ENCODE results near the gene MAP3K6.

MAP3K6 gene

DNA sequence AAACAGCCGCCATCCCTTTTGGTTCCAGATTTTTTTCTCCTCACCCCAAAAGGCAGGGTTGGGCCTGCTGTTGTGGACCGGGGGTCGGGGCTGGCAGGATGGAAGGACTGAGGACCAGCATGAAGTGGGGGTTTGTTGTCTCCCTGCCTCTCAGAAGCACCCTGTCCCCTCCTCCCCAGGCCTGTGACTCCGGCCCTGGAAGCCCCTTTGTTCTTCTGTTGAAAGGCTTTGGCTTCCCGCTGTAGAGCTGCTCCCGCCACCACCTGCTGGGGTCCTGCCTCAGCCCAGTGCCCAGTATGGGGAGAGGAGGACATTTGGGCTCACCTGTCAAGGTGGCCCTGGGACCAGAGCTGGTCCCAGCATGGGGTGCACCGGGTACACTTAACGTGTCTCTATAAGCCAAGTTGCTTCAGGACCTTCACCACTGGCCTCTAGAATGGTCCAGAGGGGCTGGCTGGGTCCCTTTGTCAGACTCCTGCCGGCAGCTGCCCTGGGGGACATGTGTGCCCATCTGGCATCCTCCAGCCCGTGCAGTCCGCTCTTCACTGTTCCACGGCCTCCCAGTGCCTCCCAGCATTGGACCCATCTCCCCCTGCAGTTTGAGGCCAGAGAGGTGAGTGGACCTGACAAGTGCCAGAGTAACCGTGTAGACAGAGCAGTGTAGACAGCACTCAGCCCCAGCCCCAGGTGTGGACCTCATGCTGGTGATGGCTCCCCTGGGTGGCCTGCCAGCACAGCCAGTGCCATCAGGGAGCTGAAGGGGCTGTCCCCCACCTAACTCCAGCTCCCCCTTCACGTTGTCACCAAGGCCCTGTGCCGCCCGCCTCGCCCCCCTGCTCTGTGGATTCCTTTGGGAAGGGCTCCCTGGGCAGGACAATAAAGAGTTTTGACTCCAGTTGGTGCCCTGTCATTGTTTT is 31.0 kb downstream of the MAP3K6 start:
- no peak for DNase-seq (ENCODE audit: low spot score)

DNA sequence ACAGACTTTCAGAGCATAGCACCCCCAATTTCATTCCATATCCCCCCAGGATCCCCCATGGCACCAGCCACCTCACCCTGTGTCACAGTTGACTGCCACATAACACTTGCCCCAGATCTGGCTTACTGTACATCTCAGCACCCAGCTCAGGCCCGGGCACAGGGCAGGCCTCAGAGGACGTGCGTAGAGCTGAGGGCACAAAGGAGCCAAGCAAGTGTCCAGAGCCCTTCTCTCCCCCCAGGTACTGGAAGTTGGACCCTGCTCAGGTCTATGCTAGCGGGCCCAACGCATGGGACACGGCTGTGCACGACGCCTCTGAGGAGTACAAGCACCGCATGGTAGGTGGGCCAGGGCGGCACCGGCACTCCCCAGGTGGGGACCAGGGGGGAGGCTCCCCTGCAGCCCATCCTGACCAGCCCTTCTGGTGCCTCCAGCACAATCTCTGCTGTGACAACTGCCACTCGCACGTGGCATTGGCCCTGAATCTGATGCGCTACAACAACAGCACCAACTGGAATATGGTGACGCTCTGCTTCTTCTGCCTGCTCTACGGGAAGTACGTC is 33.0 kb downstream of the MAP3K6 start:
- no peak for DNase-seq (ENCODE audit: low spot score)

DNA sequence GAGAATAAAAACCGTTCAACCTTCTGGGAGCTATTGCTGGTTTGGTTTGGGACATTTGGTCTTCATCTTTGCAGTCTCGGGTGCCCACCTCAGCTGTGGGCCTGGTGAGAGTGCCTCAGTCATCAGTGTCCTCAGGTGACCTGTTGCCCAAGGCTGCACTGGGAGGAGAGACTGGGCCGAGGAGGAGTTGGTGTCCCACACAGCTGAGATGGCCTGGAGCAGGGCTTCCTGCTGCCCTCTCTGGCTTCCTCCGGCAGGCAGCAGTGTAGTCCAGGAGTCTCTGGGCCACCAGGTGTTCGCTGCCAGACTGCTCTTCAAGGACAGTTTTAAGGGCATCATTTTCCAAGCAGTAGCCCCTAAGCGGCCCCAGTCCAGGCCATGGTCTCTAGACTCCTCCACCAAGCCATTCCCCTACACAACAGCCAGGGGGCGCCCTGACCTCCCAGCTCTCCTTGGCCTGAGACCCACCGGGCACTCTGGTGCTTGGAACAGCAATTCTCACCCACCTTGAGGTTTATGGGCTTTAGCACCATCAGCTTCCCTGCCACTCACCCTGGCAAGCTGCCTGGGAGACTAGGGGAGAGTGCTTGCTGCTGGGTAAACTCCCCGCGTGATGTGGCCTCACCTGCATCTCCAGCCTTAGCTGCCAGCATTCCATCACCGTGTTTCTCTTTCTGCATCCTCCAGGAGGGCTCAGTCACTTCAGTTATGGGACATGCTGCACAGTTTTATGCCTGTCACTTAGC is 34.1 kb downstream of the MAP3K6 start:
- DNase-seq (ENCODE audit: low spot score), result no peak

DNA sequence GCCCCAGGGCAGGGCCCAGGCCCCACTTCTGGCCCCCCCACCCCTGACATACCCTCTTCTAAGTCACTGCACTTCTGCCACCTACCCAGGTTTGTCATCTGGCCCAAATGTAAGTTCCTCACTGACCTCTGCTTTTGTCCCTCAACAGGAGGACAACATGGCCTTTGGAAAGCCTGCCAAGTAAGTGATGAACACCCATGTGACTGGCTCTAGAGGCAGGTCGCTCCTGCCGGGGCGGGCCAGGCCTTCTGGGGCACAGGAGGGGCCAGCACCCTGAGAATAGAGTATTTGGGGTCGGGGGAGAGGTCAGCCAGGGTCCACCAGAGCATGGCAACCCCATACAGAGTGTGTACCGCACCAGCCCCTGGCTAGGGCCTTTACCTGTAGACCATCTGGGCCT is 34.8 kb downstream of the MAP3K6 start:
- DNase-seq (ENCODE audit: low spot score), result no peak

DNA sequence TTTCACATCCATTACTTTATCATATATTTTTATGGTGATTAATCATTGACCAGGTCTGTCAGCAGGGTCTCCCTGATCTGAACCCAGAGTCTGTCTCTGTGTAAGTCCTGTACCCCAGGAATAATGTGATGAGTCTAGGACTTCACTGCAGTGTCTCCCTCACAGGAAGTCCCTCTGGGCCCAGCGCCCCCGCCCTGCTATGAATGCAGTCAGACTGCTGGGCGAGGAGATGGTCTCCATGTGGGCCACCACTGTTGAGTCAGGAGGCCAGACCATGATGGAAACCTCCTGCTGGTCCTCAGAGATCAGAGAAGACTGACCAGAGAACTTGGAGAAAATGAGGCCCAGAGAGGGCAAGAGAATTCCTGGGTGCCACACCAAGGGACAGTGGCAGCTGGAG is 35.3 kb downstream of the MAP3K6 start:
- DNase-seq (ENCODE audit: low spot score), result no peak

DNA sequence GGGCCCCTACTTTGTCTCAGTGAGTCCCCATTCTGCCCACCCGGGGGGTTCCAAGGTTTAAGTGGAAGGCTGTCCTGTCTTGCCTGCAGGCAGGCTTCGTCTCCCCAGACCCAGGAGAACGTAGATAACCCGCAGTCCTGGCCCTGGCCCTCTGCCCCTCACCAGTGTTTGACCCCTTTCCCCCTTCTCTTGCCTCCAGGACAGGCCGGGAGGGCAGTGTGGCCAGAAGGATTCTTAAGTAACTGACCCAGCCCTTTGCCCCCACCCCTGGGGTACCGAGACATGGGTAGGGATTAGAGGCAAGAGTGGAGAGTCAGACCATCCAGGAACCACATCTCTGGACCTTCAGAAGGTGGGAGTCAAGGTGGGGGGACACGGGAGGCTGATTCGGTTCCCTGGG is 36.0 kb downstream of the MAP3K6 start:
- no peak for DNase-seq (ENCODE audit: low spot score)

DNA sequence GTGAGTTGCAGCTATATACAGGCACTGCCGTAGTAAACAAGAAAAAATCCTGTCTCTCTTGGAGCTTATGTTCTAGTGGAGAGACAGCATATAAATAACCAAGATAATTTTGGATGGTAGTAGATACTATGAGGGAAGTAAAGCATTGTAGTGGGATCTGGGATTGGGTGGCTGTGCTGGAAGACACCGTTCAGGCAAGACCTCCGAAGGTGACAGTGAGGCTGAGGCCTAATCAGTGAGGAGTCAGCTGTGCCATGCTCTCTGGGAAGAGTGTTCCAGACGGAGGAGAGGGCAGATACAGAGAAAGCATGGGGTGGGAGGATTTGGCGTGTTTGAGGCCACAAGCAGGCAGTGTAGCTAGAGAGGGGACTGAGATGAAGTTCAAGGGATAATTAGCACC is 38.8 kb downstream of the MAP3K6 start:
- no peak for DNase-seq (ENCODE audit: low spot score)

DNA sequence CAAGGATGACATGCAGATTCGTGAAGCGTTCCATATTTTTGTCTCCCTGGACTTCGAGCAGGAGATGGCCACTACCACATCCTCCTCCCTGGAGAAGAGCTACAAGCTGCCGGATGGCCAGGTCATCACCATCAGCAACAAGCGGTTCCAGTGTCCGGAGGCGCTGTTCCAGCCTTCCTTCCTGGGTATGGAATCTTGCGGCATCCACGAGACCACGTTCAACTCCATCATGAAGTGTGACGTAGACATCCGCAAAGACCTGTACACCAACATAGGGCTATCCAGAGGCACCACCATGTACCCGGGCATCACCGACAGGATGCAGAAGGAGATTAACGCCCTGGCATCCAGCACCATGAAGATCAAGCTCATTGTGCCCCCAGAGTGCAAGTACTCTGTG is 41.5 kb downstream of the MAP3K6 start:
- DNase-seq (ENCODE audit: low spot score), result no peak

DNA sequence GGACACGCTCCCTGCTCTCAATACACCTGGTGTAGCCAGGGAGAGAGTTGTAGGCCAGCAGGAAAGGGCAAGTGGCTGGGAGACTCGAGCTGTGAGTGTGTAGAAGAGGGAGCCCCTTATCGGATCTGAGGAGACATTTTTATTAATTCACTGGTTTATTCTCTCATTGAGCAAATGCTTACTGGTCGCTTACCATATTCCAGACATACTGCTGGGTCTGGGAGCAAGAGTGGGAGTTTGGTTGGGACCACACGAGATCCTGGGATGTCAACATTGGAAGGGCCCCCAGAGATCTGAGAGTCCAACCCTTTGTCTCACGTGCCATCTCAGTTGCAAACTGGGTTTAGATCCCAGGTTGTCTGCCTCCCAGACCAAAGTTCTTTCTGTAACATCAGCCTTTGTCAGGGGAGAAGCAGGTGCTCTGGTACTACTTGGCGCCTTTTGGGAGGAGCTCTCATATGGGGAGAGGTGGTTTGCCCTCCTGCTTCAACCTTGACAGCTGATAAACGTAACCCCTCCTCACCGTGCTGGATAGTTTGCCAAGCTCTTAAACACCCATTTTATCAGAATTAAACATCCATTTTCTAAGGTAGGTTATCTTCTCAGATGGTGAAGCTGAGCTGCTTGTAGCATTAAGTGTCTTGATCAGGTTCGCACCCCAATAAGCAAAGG is 44.1 kb downstream of the MAP3K6 start:
- DNase-seq (ENCODE audit: low spot score), result no peak

DNA sequence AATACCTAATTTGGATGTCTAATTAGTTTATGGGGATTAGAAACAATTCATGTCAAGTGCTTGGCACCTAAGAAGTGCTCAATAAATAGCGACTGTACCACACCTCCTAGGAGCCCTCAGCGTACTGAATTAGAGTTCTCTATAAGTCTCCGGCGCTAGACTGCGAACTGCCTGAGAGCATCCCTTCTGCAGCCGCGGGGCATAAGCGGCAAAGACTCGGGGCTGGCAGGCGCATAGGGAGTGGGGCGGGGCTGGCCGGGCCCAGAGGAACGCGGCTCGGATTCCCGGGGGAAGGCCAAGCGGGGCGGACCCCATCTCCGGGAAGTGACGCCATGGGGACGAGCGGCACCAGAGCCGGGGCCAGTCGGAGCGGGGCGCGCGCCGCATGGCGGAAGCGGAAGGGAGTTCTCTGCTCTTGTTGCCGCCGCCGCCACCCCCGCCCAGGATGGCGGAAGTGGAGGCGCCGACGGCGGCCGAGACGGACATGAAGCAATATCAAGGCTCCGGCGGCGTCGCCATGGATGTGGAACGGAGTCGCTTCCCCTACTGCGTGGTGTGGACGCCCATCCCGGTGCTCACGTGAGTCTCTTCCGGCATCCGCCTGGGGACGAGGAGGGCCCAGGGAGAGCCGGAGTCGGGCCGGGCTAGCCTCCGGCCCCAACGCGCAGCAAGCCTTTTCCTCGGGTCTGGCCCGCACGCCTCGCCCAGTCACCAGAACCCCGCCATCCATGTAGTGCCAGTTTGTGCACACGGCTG is 44.8 kb downstream of the MAP3K6 start, which contains the start of gene TMEM222:
TSS of gene TMEM222 (plus strand) at position 351 of the 756 bp plus-strand sequence. CDS start at position 386, 35 bp downstream.
- DNase-seq (ENCODE audit: low spot score), result peak; percentile 98

DNA sequence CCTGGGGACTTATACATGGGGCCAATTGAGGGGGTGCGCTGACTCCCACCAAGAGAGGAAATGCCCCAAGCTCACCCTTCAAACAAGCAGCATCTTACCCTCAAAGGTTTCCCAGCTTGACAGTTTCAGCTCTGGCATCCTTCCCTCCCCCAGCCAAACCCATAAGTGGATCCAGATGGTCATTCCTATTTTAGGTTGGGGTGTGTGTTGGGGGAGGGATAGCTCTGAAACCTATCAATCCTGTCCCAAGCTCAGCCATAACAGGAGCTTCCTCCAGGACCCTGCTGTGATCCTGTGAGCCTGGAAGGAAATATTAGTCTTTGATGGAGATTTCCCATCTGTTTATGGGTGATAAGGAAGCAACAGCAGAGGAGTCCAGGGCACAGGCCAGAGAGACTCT is 48.2 kb downstream of the MAP3K6 start:
- DNase-seq (ENCODE audit: low spot score), result no peak

DNA sequence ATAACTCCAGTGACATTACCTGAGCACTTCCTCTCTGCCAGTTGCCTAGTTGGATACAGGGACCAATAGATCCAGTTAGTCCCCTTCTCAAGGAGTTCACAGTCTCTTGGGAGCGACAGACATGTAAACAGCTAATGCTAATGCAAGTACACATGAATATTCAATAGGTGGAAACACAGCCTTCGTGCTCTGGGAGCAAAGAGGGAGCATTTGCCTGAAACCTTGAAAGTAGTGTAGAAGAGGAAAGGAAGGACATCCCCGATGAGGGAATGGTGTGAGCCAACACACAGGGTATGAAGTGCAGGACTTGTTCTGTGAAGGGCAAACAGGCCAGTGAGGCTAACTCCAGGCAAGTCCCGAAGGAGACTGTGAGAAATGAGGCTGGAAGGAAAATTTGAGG is 48.6 kb downstream of the MAP3K6 start:
- DNase-seq (ENCODE audit: low spot score), result no peak

DNA sequence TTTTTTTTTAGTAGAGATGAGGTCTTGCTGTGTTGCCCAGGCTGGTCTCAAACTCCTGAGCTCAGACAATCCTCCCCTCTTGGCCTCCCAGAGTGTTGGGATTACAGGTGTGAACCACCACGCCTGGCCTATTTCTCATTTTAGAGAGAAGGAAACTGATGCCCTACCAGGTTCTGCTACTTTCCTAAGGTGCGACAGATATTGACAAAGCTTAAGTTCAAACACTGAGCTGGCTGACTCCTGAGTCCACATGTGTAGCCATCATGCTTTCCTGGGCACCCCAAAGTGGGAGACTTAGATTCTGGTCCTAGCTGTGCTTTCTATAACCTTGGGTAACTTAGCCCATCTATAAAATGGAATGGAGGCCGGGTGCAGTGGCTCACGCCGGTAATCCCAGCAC is 49.9 kb downstream of the MAP3K6 start:
- DNase-seq (ENCODE audit: low spot score), result no peak

DNA sequence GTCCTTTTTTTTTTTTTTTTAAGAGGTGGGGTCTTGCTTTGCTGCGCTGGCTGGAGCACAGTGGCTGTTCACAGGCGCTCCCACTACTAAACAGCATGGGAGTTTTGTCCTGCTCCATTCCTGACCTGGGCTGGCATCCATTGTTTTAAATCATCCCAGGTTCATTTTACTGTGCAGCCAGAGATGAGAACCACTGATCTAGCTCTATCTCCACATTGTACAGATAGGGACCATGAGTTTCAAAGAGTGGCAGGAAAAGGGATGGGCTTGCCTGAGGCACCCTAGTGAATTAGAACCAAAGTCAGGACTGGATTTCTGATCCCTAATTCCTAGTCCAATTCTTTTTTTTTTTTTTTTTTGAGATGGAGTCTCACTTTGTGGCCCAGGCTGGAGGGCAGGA is 52.0 kb downstream of the MAP3K6 start:
- no peak for DNase-seq (ENCODE audit: low spot score)

DNA sequence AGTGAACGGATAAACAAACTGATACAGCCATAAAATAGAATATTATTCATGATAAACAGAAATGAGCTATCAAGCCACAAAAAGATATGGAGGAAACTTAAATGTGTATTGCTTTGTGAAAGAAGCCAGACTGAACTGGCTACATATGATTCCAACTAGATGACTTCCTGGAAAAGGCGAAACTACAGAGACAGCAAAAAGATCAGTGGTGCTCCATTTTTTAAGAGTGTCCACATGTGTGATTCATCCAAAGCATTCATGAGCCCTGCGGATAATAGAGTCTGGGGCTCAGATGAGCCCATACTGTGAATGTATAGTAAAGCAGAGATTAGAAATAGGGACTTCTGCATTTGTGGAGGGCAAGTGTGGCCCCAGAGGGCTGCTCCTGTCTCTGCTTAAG is 52.6 kb downstream of the MAP3K6 start:
- no peak for DNase-seq (ENCODE audit: low spot score)

DNA sequence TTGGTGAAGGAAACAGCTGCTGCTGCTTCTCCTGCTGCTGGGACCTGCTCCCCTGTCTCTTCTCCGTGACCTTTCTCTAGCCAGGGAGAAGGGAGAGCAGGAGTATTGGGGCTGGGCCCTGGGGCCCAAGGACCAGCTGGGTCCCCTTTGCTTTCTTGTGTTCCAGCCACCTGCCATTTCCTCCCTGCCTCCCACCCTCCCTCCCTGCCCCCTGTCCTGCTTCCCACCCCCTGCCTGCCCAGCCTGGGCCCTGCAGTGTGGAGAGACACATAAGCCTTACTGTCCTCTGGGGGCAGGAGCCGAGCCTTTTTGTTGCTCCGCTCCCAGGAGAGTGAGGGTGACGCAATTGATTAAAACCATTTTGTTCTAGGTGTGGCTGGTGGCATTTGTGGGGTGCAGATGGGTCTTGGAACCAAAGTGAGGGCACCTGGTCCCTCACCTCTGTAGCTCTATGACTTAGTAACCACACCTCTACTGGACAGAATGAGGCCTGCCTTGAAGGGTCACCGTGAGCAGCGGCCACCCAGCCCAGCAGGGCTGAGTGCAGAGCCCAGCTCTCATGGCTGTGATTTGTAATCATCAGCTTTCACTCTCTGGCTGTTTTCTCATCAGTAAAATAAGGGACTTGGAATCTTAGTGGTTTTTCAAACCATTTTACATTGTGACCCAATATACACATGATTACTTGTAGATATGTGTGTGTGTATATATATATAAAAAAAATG is 58.7 kb downstream of the MAP3K6 start:
- DNase-seq (ENCODE audit: low spot score), result no peak

DNA sequence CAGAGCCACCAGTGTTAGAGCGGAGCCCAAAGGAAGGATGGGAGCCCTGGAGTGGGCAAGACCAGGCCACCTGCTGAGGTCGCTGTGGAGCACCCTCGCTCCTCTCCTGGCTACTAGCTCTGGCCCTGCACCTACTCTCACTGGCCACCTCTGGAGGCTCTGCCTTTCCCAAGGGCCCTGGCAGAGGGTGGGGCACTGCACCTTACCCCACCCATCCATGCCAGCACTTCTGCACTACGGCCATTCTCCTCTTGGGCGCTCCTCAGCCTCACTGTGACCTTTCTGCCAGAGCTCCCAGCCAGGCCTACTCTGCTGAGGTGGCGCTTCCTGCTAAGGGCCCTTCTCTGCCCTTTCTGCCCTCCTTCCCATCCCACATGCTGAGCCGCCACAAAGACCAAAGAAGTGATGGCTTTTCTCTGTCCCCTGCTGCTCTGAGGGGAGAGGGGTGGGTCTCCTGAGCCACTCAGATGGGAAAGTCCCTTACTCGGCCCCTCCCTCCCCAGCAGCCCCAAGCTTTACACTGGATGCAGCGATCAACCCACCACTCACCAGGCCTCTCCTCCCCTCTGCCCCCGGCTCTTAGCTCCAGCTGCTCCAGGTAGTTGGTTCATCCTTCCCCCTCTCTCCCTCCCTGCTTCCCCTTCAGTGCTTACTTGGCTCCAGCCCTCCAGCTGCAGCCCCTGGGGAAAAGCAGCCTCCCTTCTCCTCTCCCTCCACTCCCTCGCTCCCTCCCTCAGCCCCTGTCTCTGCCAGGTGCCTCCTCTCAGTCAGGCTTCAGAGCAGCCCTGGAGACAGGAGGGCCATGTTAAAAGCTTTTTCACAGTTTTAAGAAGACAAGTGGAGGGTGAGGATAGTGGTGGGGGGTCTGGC is 59.6 kb downstream of the MAP3K6 start:
- no peak for DNase-seq (ENCODE audit: low spot score)

DNA sequence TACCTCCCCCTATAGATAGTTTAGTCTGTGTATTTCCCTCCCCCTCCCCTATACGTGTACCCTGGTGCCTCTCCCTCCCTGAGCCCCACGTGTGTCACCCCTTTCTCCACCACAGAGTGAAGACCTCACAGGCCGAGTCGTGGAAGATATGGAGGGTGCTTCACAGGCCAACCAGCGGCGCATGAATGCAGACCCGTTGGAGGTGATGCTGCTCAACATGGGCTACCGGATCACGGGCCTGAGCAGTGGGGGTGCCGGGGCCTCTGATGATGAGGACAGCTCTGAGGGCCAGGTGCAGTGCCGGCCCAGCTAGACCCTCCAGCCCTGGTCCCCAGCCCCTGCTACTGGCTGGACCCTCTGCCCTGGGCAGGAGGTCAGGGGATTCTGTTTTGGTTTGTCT is 60.7 kb downstream of the MAP3K6 start:
- DNase-seq (ENCODE audit: low spot score), result no peak
